Smooth muscle cell (in vitro differentiated cells): ENCODE results near the gene OPRM1. TPM values are rescaled to one million over a fixed set of nuclear protein-coding genes. Genes with fewer than 3 reads are reported as not detected.

Experiments used
- DNase-seq: peaks from one replicate; lab custom pipeline; 2025; ENCODE audit not compliant: unreplicated experiment; lab: John Stamatoyannopoulos, UW
- H2AFZ ChIP-seq: fragments of 200-600 bp; sonication (generic); 2 replicates; pipeline ENCODE4 v1.6.0; 2016; ENCODE audit warnings: antibody characterized with exemption, low read depth, mild to moderate bottlenecking
- H3F3A ChIP-seq: fragments of 200-600 bp; sonication (generic); 2 replicates; pipeline ENCODE4 v1.6.0; 2017; ENCODE audit warnings: antibody characterized with exemption, low read depth
- H3K27ac ChIP-seq: fragments of 200-600 bp; sonication (generic); 2 replicates; pipeline ENCODE4 v1.5.1; 2016; ENCODE audit warnings: low read depth, mild to moderate bottlenecking
- H3K27me3 ChIP-seq: fragments of 200-600 bp; sonication (generic); 2 replicates; pipeline ENCODE4 v1.6.1; 2016; ENCODE audit warnings: low read depth, mild to moderate bottlenecking
- H3K36me3 ChIP-seq: fragments of 200-600 bp; sonication (generic); 2 replicates; pipeline ENCODE4 v1.5.1; 2016; ENCODE audit warnings: low read depth
- H3K4me1 ChIP-seq: fragments of 200-600 bp; sonication (generic); 2 replicates; pipeline ENCODE4 v1.5.1; 2016; ENCODE audit warnings: low read depth
- H3K4me2 ChIP-seq: fragments of 200-600 bp; sonication (generic); 2 replicates; pipeline ENCODE4 v1.6.0; 2016; ENCODE audit warnings: mild to moderate bottlenecking
- H3K4me3 ChIP-seq: fragments of 200-600 bp; sonication (generic); 2 replicates; pipeline ENCODE4 v1.5.1; 2016; ENCODE audit warnings: mild to moderate bottlenecking
- H3K79me2 ChIP-seq: fragments of 200-600 bp; sonication (generic); 2 replicates; pipeline ENCODE4 v1.6.0; 2016; ENCODE audit warnings: low read depth, mild to moderate bottlenecking
- H3K9ac ChIP-seq: fragments of 200-600 bp; sonication (generic); 2 replicates; pipeline ENCODE4 v1.6.0; 2016; ENCODE audit warnings: low read depth
- H3K9me3 ChIP-seq: fragments of 200-600 bp; sonication (generic); replicated peaks from 2 replicates; pipeline ENCODE4 v1.5.1; 2016; ENCODE audit warnings: low read depth
- H4K20me1 ChIP-seq: fragments of 200-600 bp; sonication (generic); 2 replicates; pipeline ENCODE4 v1.6.0; 2016; ENCODE audit warnings: low read depth
- WGBS: methylation state at CpG from one replicate; pipeline ENCODE4 v1.1.7; 2016; ENCODE audit warnings: low lambda C conversion rate; 5-methylcytosine and 5-hydroxymethylcytosine counted together
- polyA plus RNA-seq: library from polyadenylated mRNA; unstranded; fragments of >200 nt; fragmentation: Nextera tagmentation; extraction: Ambion mirVana; gene quantifications from 2 replicates; pipeline ENCODE4 v1.2.1, GENCODE V29; 2016
- total RNA-seq: library from RNA; depleted of rRNA; stranded (reverse); fragments of >200 nt; gene quantifications from 2 replicates; pipeline ENCODE4 v1.2.3, GENCODE V29; 2014
- TF ChIP-seq, protein P1 (sequence below): fragments of 200-600 bp; sonication (generic); IDR thresholded peaks from 2 replicates; pipeline ENCODE4 v1.5.1; 2017; ENCODE audit warnings: borderline replicate concordance, mild to moderate bottlenecking, antibody characterized with exemption; ENCODE audit not compliant: insufficient read depth, poor library complexity, severe bottlenecking

Gene OPRM1
- total and polyA plus RNA-seq, 2 experiments from 2014 or later = not detected

DNA sequence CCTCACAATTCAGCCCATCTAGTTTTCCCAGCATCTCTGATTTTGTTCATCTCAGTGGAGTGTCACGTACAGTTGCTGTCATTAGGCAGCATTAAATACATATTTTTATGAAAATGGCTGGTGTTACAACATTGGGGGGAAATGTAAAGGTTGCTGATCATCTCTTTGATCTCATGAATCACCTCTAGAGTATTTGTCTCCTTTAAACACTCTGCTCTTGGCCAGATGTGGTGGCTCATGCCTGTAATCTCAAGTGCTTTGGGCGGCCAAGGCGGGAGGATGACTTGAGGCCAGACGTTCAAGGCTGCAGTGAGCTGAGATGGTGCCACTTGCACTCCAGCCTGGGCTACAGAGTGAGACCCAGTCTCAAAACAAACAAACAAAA lies 189.5 kb downstream of the OPRM1 start:
- H3K4me1 ChIP-seq = no peaks in the 10 kb centered on the region
- H3K4me2 ChIP-seq = no peak overlapping the region
- H3K4me3 ChIP-seq = no peak overlapping the region
- TF ChIP-seq, protein P1, sequence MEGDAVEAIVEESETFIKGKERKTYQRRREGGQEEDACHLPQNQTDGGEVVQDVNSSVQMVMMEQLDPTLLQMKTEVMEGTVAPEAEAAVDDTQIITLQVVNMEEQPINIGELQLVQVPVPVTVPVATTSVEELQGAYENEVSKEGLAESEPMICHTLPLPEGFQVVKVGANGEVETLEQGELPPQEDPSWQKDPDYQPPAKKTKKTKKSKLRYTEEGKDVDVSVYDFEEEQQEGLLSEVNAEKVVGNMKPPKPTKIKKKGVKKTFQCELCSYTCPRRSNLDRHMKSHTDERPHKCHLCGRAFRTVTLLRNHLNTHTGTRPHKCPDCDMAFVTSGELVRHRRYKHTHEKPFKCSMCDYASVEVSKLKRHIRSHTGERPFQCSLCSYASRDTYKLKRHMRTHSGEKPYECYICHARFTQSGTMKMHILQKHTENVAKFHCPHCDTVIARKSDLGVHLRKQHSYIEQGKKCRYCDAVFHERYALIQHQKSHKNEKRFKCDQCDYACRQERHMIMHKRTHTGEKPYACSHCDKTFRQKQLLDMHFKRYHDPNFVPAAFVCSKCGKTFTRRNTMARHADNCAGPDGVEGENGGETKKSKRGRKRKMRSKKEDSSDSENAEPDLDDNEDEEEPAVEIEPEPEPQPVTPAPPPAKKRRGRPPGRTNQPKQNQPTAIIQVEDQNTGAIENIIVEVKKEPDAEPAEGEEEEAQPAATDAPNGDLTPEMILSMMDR = no peak
- no peak overlapping the region for H3K9ac ChIP-seq
- DNase-seq = no peak
- no peaks in the 10 kb centered on the region for H3K27me3 ChIP-seq
- H4K20me1 ChIP-seq = no peaks in the 10 kb centered on the region
- no peaks in the 10 kb centered on the region for H3K36me3 ChIP-seq
- 80% methylated on average over 4 of the region's 4 CpGs for WGBS
- no peak overlapping the region for H3K27ac ChIP-seq
- no peak overlapping the region for H2AFZ ChIP-seq
- no peaks in the 10 kb centered on the region for H3K79me2 ChIP-seq
- H3K9me3 ChIP-seq = no peaks in the 10 kb centered on the region
- no peaks in the 10 kb centered on the region for H3F3A ChIP-seq

DNA sequence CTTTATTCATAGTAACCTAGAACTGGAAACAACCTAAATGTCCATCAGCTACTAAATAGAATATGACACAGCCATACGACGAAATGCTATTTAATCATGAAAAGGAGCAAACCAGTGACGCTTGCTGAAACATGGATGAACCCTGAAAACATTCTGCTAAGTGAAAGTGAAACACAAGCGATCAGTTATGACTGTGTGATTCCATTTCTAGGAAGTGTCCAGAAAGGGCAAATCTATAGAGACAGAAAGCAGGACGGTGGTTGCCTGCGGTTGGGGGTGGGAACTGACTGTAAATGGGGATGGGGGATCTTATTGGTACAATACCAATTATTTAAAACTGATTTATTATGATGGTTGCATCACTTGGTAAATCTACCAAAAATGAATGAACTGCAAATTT lies 190.7 kb downstream of the OPRM1 start:
- H3K9ac ChIP-seq = no peak overlapping the region
- H3K27me3 ChIP-seq = no peaks in the 10 kb centered on the region
- no peak overlapping the region for H2AFZ ChIP-seq
- no peak overlapping the region for H3K27ac ChIP-seq
- DNase-seq = no peak
- H3F3A ChIP-seq = no peaks in the 10 kb centered on the region
- no peaks in the 10 kb centered on the region for H3K36me3 ChIP-seq
- H3K4me1 ChIP-seq = no peaks in the 10 kb centered on the region
- H3K4me2 ChIP-seq = no peak overlapping the region
- H3K4me3 ChIP-seq = no peak overlapping the region
- no peaks in the 10 kb centered on the region for H3K9me3 ChIP-seq
- no peaks in the 10 kb centered on the region for H4K20me1 ChIP-seq
- WGBS = 95% methylated on average over 6 of the region's 6 CpGs
- H3K79me2 ChIP-seq = no peaks in the 10 kb centered on the region
- TF ChIP-seq, protein P1 = no peak

DNA sequence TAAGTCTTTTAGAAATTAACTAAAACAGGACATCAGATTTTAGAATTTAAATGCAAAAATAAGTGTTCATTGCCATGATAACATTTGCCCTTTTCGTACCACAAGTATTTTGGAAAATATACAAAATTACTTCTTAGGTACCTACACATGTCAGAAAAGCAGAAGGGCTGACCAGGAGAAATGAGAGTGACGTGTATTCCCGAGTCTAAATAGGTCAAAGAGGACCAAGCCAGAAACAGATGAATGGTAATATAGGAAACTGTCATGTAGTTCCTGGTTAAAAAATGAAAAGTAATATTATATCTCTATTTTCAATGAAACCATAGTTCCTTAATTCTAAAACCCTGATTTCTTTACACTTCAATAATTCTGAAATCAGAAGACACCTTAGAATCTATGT lies 191.4 kb downstream of the OPRM1 start:
- Histone ChIP-seq H3K27me3 (no peaks in the 10 kb centered on the region), H3K79me2 (no peaks in the 10 kb centered on the region), H3K4me2 (no peak overlapping the region), H3K27ac (no peak overlapping the region), H3K9ac (no peak overlapping the region), H3F3A (no peaks in the 10 kb centered on the region), H4K20me1 (no peaks in the 10 kb centered on the region), H3K4me3 (no peak overlapping the region), H3K9me3 (no peaks in the 10 kb centered on the region), H3K4me1 (no peaks in the 10 kb centered on the region), H3K36me3 (no peaks in the 10 kb centered on the region), H2AFZ (no peak overlapping the region)
- 94% methylated on average over 3 of the region's 3 CpGs for WGBS
- DNase-seq = no peak
- TF ChIP-seq, protein P1 = no peak

DNA sequence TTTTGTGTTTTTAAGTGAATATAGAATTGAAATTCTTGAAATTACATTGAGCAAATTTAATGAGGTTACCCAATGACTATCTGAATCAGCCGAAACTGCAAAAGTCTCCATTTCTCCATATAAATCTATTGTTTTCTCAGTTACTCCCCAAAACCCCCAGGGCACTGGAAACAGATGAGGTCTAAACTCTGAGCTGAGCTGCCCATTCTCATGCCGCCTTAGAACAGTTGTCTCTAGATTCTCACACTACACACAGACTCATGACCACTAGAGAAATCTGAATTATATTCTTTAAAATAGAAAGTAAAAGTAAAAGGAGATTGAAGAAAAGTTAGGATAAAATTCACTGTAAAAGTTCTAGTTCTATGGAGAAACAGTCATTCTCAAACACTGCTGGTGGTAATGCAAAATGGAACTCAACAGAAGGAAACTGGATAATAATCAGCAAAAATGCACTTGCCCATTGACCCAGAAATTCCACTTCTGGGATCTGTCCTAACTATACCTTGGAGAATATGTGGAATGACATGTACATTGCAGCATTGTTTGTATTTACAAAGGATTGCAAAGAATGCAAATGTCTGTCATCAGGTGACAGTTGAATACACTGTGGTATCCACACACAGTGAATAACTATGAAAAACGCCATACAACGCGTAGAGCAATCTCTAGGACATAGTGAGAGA lies 192.0 kb downstream of the OPRM1 start:
- H3K4me1 ChIP-seq = no peaks in the 10 kb centered on the region
- 92% methylated on average over 5 of the region's 5 CpGs for WGBS
- H3K79me2 ChIP-seq = no peaks in the 10 kb centered on the region
- no peaks in the 10 kb centered on the region for H3K27me3 ChIP-seq
- H2AFZ ChIP-seq = no peak overlapping the region
- no peaks in the 10 kb centered on the region for H3F3A ChIP-seq
- no peaks in the 10 kb centered on the region for H3K36me3 ChIP-seq
- no peak overlapping the region for H3K4me2 ChIP-seq
- H3K27ac ChIP-seq = no peak overlapping the region
- no peaks in the 10 kb centered on the region for H3K9me3 ChIP-seq
- DNase-seq = no peak
- TF ChIP-seq, protein P1 = no peak
- H3K4me3 ChIP-seq = no peak overlapping the region
- no peak overlapping the region for H3K9ac ChIP-seq
- no peaks in the 10 kb centered on the region for H4K20me1 ChIP-seq
